ENCODE measurements around the gene DAB2.
A peak's percentile ranks its signal among the peaks of the same experiment; 100 is the strongest.

Gene DAB2

DNA sequence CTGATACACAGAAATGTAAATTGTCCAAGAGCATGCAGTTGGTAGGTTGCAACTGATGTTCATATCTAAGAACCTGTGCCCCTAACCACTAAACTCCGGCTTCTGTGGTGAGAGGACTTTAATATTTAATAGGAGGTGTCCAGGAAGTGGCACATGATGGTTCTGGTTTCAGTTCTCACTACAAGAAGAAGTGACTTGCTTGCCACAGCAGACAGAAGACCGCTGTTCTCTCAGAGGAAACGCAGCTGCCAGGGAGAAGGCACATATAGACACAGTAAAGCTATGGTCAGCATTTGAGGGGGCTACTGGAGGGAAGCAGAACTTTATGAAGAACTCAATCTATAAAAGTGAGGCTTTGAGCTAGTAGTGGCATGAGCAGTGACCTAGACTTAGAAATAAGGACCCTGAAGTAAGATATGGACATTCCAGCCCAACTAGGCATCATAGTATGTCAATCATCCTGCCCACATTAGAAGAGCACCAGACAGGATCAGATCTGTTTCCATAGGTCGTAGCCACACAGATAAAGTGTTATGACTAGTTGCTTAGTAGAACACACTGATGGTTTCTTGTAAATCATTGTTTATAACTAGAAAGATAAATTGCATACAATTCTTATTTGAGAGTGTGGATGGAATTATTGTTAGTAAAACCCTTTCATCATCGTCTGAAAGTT lies 36.4 kb upstream of the DAB2 start:
- H3K4me3 ChIP-seq (ENCODE audit: low read depth, low read length), result no peak overlapping the region
- TF ChIP-seq, protein P1, sequence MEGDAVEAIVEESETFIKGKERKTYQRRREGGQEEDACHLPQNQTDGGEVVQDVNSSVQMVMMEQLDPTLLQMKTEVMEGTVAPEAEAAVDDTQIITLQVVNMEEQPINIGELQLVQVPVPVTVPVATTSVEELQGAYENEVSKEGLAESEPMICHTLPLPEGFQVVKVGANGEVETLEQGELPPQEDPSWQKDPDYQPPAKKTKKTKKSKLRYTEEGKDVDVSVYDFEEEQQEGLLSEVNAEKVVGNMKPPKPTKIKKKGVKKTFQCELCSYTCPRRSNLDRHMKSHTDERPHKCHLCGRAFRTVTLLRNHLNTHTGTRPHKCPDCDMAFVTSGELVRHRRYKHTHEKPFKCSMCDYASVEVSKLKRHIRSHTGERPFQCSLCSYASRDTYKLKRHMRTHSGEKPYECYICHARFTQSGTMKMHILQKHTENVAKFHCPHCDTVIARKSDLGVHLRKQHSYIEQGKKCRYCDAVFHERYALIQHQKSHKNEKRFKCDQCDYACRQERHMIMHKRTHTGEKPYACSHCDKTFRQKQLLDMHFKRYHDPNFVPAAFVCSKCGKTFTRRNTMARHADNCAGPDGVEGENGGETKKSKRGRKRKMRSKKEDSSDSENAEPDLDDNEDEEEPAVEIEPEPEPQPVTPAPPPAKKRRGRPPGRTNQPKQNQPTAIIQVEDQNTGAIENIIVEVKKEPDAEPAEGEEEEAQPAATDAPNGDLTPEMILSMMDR (IDR thresholded peaks at IDR 0.05; ENCODE audit: insufficient read depth, low read length, missing control alignments), result no peak
- CTCF ChIA-PET, result interaction anchor here (1.1 to 1.4 kb wide), 3 partner anchors 8 to 37 kb away, joined by 3 to 4 read pairs (median 4); partner anchors contain the start of gene DAB2
- DNase-seq (ENCODE audit: low read depth, low spot score), result no peak
- POLR2A ChIA-PET, result no interaction called here

DNA sequence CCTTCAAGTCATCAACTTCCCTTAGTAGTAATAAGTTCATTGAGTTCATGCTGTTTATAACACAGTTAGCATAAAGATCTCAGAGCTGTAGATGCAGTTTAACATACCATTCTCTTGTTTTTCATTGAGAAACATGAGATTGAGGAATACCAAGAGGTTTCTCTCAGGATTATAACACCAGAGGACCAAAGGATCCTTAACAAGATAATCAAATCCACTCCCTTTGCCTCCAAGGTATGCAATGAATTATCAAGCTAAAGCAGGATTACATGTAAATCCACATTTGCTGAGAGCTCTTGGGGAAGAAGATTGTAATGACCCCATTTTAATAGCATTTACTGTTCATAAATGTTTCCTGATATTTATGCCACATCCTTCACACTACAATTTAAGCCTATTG lies 35.1 kb upstream of the DAB2 start:
- DNase-seq (ENCODE audit: low read depth, low spot score), result no peak
- POLR2A ChIA-PET, result no interaction called here
- H3K4me3 ChIP-seq (ENCODE audit: low read depth, low read length), result no peak overlapping the region
- CTCF ChIA-PET, result interaction anchor here (1.4 kb wide), 2 partner anchors 16 to 36 kb away, joined by 4 read pairs; partner anchors contain the start of gene DAB2
- TF ChIP-seq, protein P1 (IDR thresholded peaks at IDR 0.05; ENCODE audit: insufficient read depth, low read length, missing control alignments), result no peak

DNA sequence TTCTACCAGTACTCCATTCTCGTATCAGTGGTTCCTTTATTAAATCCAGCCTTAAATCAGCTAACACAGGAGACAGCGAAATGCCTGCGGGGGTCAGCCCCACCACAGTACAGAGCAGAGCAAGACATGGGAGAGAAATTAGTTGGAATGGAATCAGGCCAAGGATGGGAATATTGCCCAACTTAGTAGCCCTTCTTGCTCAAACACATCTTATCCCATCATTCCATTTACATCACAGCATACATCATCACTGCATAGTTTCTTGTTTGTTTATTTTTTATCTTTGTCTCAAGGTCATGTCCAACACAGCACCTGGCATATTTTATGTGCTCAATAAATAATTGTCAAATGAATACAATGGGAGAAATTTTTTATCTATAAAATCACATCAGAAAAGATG lies 34.3 kb upstream of the DAB2 start:
- DNase-seq (ENCODE audit: low read depth, low spot score), result no peak
- ChIA-PET POLR2A (interaction anchor here (0.6 to 1.7 kb wide), 3 partner anchors 14 to 1708 kb away, joined by 3 to 6 read pairs (median 3); partner anchors contain the start of gene DAB2), CTCF (no interaction called here)
- TF ChIP-seq, protein P1 (IDR thresholded peaks at IDR 0.05; ENCODE audit: insufficient read depth, low read length, missing control alignments), result no peak
- no peak overlapping the region for H3K4me3 ChIP-seq (ENCODE audit: low read depth, low read length)

DNA sequence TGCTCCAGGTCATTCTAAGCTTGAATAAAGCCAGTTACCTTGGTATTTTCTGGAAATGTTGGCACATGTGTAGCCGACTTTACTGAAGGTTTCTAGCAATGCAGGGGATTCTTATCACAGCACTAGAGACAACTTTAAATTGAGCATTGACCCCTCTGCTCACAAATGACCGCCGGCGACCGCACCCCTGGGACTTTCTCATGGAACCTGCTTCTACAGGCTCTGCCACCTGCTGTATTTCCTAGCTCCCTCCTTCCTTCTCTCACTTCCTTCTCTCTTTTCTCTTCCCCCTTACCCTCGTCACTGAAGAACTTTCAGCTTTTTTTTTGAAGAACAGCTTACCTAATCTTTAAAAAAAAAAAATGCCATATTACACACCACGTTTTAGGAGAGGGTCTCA lies 30.9 kb upstream of the DAB2 start:
- CTCF ChIA-PET, result interaction anchor here (1.2 to 2.0 kb wide), 4 partner anchors 10 to 92 kb away, joined by 4 to 8 read pairs (median 4); no protein-coding TSS in a partner anchor
- POLR2A ChIA-PET, result interaction anchor here (1.2 kb wide), 1 partner anchor 31 kb away, joined by 5 read pairs; the partner anchor contains the start of gene DAB2

DNA sequence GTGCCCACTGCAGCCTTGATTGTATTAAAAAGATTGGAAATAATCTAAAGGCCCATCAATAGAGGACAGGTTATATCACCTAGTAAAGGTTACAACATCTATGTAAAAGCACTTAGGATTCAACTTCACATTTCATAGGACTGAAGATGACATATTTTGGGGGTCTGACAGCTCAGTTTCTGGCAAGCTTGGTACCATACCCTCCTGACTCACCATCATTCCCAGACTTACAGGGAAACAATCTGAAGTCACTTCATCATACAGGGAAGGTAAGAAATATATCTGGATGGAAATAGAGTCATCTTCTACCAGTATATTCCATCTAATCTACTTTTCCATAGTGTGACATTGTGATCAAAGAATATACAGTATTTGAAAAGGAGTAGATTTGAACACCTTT lies 28.8 kb upstream of the DAB2 start:
- TF ChIP-seq, protein P1 (IDR thresholded peaks at IDR 0.05; ENCODE audit: insufficient read depth, low read length, missing control alignments), result no peak
- no peak overlapping the region for H3K4me3 ChIP-seq (ENCODE audit: low read depth, low read length)
- ChIA-PET CTCF (interaction anchor here (2.3 to 3.2 kb wide), 2 partner anchors 29 to 94 kb away, joined by 8 to 14 read pairs; partner anchors contain the start of gene DAB2), POLR2A (interaction anchor here (0.9 to 3.9 kb wide), 3 partner anchors 11 to 30 kb away, joined by 3 to 36 read pairs (median 4); partner anchors contain the start of gene DAB2)
- no peak for DNase-seq (ENCODE audit: low read depth, low spot score)

More for the DNA sequence above, 30.9 kb upstream of the DAB2 start:
- DNase-seq (ENCODE audit: low read depth, low spot score), result no peak
- H3K4me3 ChIP-seq (ENCODE audit: low read depth, low read length), result no peak overlapping the region
- TF ChIP-seq, protein P1 (IDR thresholded peaks at IDR 0.05; ENCODE audit: insufficient read depth, low read length, missing control alignments), result no peak

DNA sequence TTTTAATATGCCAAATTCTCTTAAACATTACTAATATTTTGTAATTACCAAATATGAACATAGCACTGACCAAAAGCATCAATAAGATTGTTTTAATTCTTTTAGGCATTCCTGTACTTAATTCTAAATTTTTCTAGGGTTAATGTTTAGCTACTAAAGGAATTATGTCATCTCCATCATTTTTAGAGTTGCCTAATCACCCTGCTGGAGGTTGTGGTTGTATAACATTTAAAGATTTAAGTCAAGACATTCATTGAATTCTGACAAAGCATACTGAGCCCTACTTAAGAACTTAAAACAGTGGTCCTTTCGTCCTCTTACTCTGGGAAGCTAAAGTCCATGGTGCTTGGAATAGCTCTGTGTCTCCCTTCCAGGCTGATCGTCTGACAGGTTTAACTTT lies 28.1 kb upstream of the DAB2 start:
- DNase-seq (ENCODE audit: low read depth, low spot score), result peak; percentile 68
- ChIA-PET CTCF (interaction anchor here (1.1 to 3.2 kb wide), 4 partner anchors 11 to 95 kb away, joined by 3 to 14 read pairs (median 6); partner anchors contain the start of gene DAB2), POLR2A (interaction anchor here (0.8 to 3.9 kb wide), 6 partner anchors 12 to 66 kb away, joined by 3 to 36 read pairs (median 3); partner anchors contain the start of gene DAB2)
- no peak overlapping the region for H3K4me3 ChIP-seq (ENCODE audit: low read depth, low read length)
- TF ChIP-seq, protein P1 (IDR thresholded peaks at IDR 0.05; ENCODE audit: insufficient read depth, low read length, missing control alignments), result no peak

Data from AG04449 (cell line).